ENCODE measurements around the gene IMMP2L. TPM values are rescaled to one million over a fixed set of nuclear protein-coding genes. Genes with fewer than 3 reads are reported as not detected.

IMMP2L gene
- total and polyA plus RNA-seq, 4 donors, result 7.3 to 21.1 (median 12.4) TPM

DNA sequence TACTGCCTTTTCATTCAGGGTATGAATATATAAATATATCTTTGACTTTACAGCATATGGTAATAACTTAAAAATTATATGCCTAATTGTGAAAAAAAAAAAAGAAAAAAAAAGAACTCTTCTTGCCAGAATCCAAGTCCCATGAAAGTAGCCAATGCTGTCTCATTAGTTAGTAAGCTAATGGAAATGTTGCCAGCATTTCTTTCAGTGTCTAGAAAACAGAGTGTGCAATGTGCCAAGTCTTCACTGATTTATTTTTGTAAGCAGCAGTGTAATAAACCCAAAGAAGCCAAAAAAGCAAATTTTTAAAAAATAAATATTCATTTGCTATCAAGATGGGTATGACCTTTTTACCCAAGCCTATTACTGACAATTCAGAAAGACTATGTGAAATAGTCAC lies 502.5 kb downstream of the IMMP2L start:
- TF ChIP-seq EGR1 (IDR thresholded peaks at IDR 0.05; ENCODE audit: low read depth in 2 of 2), result no peak
- no peak for TF ChIP-seq NR2F2 (IDR thresholded peaks at IDR 0.05)
- no peak for TF ChIP-seq SP1 (IDR thresholded peaks at IDR 0.05)
- TF ChIP-seq FOXA2 (IDR thresholded peaks at IDR 0.05), result no peak
- TF ChIP-seq JUND (IDR thresholded peaks at IDR 0.05), result no peak
- no peak for TF ChIP-seq REST (IDR thresholded peaks at IDR 0.05)
- TF ChIP-seq, protein P1, sequence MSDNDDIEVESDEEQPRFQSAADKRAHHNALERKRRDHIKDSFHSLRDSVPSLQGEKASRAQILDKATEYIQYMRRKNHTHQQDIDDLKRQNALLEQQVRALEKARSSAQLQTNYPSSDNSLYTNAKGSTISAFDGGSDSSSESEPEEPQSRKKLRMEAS (IDR thresholded peaks at IDR 0.05), result no peak
- no peak for TF ChIP-seq CTCF (IDR thresholded peaks at IDR 0.05; ENCODE audit: low read depth, low read length, missing input control)
- no peak for TF ChIP-seq TAF1 (conservative IDR thresholded peaks at IDR 0.05)
- no peak for TF ChIP-seq RXRA (IDR thresholded peaks at IDR 0.05)
- no peak for TF ChIP-seq YY1 (IDR thresholded peaks at IDR 0.05)
- TF ChIP-seq HNF4A (conservative IDR thresholded peaks at IDR 0.05), result no peak
- TF ChIP-seq, protein P2, sequence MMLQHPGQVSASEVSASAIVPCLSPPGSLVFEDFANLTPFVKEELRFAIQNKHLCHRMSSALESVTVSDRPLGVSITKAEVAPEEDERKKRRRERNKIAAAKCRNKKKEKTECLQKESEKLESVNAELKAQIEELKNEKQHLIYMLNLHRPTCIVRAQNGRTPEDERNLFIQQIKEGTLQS (IDR thresholded peaks at IDR 0.05), result no peak
- TF ChIP-seq ZBTB33 (IDR thresholded peaks at IDR 0.05), result no peak
- DNase-seq (ENCODE audit: low spot score), result no peak
- no peaks in the 10 kb centered on the region for H3K27me3 ChIP-seq (ENCODE audit: control insufficient read depth in 4 of 4, insufficient read depth in 4 of 4, low read length in 3 of 4)

GRCh38 chr7:111057066-111057465 lies 505.2 kb downstream of the IMMP2L start:
- H3K9ac ChIP-seq (ENCODE audit: low read depth in 1 of 2, low read length in 2 of 2), result no peak overlapping the region
- DNase-seq (ENCODE audit: low spot score), result no peak
- H3K27me3 ChIP-seq (ENCODE audit: control insufficient read depth in 4 of 4, insufficient read depth in 4 of 4, low read length in 3 of 4), result no peaks in the 10 kb centered on the region
- TF ChIP-seq JUND (IDR thresholded peaks at IDR 0.05), result no peak
- no peak for TF ChIP-seq GABPA (IDR thresholded peaks at IDR 0.05 in 1 of 2, conservative IDR thresholded peaks at IDR 0.05 in 1 of 2)
- no peak for TF ChIP-seq REST (IDR thresholded peaks at IDR 0.05)
- no peak for TF ChIP-seq FOXA1 (IDR thresholded peaks at IDR 0.05)
- TF ChIP-seq YY1 (IDR thresholded peaks at IDR 0.05), result no peak
- H3K9me3 ChIP-seq (ENCODE audit: control insufficient read depth in 4 of 4, low read length in 3 of 4), result no peaks in the 10 kb centered on the region
- H3K4me3 ChIP-seq (ENCODE audit: low read depth in 1 of 3, low read length in 3 of 3), result no peak overlapping the region
- no peak overlapping the region for H3K27ac ChIP-seq (ENCODE audit: low read depth in 1 of 2, low read length in 2 of 2)
- WGBS, result 96% methylated on average over 4 of the region's 4 CpGs
- no peaks in the 10 kb centered on the region for H3K4me1 ChIP-seq (ENCODE audit: control insufficient read depth in 4 of 4, insufficient read depth in 4 of 4, low read length in 3 of 4)
- H3K36me3 ChIP-seq (ENCODE audit: control insufficient read depth in 4 of 4, insufficient read depth in 3 of 4, low read depth in 1 of 4, low read length in 3 of 4), result no peaks in the 10 kb centered on the region

More for the DNA sequence above, 502.5 kb downstream of the IMMP2L start:
- Histone ChIP-seq H3K9ac (ENCODE audit: low read depth in 1 of 2, low read length in 2 of 2) (no peak overlapping the region), H3K36me3 (ENCODE audit: control insufficient read depth in 4 of 4, insufficient read depth in 3 of 4, low read depth in 1 of 4, low read length in 3 of 4) (no peaks in the 10 kb centered on the region), H3K27ac (ENCODE audit: low read depth in 1 of 2, low read length in 2 of 2) (no peak overlapping the region), H3K9me3 (ENCODE audit: control insufficient read depth in 4 of 4, low read length in 3 of 4) (peaks cover 0 to 7% (median under 1%) of the 10 kb centered on the region in 4 donors), H3K4me3 (ENCODE audit: low read depth in 1 of 3, low read length in 3 of 3) (no peak overlapping the region), H3K4me1 (ENCODE audit: control insufficient read depth in 4 of 4, insufficient read depth in 4 of 4, low read length in 3 of 4) (no peaks in the 10 kb centered on the region)

All from liver (tissue), 9 donors.